Renal cortical epithelial cell (primary cell): ENCODE results near the gene PHLDA2. TPM values are rescaled to one million over a fixed set of nuclear protein-coding genes. Genes with fewer than 3 reads are reported as not detected.

Experiments used
- DNase-seq: peaks from one replicate; pipeline ENCODE4 v3.0.0-alpha.2; 2011; ENCODE audit warnings: low read depth
- total RNA-seq: library from RNA; depleted of rRNA; stranded (reverse); fragments of >200 nt; gene quantifications from 2 replicates; pipeline ENCODE4 v1.2.3, GENCODE V29; 2014

The PHLDA2 gene
- total RNA-seq, 1 donor from 2014 or later: 2.0 TPM

DNA sequence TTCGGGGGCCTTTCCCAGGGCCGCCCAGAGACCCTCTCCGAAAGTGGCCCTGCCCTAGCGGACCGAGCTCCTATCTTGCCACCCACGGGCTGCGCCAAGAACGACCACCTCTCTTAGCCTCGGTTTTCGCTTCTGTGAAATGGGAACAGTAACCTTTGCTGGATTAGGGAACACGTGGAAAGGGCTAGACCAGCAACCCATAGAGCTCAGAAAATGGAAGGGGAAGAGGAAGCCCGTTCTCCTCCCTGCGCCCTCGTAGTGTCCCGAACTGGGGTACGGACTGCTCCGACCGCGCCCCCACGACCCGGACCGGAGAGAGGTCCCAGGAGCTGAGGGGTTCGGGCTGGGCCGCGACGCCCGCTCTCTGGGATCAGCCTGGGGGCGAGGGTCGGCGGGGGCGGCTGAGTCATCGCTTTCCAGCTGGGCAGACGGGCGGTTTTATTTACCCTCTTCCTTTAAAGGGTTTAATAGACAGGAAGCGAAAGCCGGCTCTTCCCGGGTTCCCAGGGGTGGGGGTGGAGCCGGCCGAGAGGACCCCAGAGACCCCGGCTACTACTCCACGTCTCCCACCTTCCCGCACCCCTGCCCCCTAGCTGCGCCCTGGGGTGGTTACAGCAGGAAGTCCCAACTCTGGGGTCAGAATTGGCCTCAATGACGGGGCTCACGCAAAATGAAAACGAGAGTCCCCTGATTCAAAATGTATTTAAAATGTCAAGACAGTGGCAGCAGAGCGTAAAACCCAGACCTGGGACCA is 907 bp upstream of the PHLDA2 start:
- no peak for DNase-seq

DNA sequence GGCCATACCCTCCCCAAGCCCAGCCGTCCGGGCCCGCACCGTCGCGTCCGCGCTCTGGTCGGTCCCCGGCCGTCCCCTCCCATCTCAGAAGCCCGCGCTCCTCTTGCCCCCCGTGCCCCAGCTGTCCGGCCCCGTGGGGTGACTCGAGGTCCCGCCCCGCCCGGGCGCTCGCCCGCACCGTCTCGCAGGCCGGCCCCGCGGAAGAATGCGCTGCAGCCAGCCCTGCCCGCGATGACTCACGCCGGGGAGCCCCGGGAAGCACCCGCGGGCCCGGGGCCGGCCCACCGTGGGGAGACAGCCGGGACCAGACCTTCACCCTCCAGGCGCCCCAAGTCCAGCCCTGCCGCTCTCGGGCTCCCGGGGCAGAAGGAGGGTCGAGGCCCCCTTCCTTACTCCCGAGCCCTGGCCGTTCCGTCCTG is 320 bp upstream of the PHLDA2 start:
- peak; percentile 51 for DNase-seq

DNA sequence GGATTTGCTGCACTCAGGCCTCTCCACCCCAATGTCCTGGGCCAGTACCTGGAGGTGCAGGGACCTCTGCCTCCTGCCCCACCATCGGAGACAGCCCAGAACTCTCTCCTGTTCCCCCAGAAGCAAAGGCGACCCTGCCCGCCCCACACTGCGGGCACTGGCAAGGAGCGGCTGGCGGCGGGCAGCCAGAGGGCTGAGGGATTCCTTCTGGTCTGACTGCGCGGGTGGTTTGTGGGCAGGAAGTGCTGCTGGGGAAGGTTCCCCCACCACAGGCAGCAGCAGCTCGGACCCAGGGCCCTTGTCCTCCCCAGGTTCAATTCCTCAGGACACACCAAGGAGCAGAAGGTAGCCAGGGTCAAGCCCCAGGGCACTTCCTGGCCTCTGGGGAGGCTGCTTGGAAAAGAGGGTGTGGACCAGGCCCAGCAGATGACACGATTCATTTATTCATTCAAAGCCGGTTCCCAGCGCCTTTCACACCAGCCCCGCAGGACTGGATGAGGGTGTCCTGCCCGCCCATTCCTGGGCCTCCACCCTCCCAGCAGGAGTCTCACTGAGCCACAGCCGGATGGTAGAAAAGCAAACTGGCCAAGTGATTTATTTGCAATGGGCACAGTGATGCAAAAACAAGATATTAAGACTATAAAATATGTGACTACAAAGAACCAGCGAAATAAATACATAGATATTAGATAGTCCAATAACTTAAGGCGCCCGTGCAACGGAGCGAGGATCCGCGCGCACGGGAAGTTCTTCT is 1.2 kb downstream of the PHLDA2 start:
- no peak for DNase-seq

DNA sequence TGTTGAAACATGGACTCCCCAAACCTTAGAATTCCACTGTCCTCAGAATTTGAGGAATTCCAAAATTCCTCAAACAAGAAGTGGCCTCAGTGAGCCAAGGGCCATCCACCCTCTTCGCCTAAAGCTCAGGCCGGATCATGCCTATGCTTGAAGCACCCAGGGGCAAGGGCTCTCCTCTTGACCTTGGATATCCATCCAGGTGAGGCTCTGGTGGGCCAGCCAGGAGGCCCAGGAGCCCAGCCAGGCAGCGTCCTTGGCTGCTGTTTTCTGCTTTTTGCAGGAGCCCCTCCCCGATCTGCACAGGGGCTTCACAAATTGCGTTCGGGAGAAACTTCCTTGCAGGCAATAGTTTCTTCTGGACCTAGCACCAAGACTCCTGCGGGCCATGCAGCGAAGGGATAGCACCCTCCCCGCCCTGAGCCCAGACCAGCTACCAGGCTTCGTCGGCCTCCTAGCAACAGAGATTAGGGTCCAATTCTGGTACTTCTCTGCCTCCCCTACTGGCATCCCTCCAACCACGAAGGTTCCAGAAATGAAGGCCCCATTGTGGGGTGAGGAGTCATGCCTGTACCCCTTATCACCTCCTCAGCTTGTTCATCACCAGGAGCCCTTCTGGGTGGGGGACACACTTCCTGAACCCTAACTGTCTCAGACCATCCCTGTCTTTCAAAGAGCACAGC is 2.0 kb downstream of the PHLDA2 start:
- DNase-seq: no peak

DNA sequence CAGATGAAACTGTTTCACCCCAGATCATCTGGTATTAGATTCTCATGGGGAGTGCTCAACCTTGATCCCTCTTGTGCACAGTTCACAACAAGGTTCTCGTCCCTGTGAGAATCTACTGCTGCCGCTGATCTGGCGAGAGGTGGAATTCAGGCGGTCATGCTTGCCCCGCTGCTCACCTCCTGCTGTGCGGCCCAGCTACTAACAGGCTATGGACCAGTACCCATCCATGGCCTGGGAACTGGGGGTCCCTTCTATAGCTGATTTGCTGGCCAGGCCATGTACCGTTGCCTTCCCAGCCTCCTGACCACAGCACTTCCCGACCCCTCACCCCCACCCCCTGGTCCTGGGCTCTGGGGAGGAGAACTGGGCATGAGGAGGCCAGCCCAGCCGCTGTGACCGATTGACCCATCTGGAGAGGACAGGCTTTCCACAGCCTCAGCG is 2.6 kb downstream of the PHLDA2 start:
- no peak for DNase-seq

DNA sequence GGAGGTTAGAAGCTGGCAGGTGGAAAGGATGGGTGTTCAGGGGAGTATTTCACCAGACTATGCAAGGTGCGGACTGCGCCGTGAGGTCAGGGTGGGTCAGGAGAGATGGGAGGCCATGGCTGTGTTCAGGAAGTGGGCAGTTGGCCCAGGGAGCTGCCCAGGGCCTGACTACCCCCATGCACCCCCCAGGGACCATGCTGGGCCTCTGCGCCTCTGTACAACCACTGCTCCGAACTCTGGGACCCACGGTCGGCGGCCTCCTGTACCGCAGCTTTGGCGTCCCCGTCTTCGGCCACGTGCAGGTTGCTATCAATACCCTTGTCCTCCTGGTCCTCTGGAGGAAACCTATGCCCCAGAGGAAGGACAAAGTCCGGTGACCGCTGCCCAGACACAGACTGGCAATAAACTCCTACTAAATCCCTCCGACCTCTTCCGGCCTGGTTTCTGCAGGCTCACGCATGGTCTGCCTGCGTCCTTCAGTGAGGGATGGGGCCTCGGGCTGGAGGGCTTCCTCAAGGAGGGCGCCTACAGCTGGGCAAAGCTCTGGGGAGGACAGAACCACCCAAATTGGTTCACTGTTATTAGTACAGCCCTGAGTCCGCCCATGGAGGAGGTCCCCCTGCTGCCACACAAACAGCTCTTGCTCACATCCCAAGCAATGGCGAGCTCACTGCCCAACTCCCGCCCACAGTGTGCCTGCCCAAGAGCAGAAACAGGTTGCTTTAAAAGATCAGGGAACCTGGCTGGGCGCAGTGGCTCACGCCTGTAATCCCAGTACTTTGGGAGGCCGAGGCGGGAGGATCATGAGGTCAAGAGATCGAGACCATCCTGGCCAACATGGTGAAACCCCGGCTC is 4.2 kb downstream of the PHLDA2 start:
- DNase-seq: no peak

DNA sequence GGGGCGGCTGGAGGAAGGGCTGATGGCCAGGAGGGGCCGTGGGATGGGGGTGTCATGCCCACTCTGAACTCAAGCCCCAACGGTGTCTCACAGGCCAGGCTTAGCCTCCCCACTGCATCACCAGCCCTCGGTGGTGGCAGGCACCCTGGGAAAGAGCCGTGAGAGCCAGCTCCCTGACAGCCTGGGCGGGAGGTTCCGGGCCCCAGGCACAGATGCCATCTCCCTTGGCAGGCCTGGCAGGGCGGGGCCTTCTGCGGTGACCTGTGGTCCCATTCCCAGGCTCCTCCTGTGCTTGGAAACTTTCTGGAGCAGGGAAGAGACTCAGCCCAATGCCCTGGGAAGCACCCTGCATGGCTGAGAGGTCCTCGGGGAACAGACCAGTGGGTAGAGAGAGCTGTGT is 4.8 kb downstream of the PHLDA2 start:
- no peak for DNase-seq

DNA sequence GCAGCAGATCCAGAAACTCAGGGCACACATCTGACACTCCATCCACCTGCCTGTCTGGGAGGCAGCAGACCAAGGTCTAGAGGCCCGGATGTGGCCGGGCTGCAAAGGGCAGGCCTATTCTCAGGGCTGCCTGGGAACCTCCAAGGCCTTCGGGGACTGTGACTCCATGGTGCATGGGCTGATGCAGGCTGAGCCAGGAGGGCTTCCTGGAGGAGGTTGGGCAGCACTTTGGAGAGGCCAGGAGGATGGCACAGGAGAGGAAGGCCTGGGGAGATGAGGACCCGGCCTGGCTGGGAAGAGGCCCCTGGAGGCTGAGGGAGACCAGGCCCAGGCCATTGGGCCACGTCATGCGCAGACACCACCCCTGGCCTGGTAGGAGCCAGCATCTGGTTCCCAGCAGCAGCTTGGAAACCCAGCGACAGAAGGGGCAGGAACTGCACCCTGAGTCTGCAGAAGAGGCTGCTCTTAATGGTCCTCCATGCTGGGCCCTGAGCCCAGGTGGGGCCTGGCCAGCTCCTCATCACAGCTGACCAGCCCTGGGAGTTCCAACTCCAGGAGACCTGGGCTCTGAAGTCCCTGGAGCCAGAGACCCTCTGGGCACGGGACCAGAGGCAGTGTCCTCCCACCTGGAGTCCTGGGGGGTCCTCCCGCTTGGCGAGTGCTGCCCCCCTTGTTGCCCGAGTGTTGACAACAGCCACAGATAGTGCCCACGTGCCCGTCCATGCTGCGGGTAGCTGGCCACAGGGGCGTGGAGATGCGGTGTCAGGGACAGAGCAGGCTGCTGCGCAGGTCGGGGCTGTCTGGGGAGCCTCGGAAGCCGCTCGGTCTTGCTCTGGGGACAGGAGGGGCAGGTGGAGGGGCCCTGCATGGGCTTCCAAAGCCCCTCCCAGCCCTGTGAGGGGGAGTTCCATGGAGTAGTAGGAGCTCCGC is 5.5 kb downstream of the PHLDA2 start:
- no peak for DNase-seq

DNA sequence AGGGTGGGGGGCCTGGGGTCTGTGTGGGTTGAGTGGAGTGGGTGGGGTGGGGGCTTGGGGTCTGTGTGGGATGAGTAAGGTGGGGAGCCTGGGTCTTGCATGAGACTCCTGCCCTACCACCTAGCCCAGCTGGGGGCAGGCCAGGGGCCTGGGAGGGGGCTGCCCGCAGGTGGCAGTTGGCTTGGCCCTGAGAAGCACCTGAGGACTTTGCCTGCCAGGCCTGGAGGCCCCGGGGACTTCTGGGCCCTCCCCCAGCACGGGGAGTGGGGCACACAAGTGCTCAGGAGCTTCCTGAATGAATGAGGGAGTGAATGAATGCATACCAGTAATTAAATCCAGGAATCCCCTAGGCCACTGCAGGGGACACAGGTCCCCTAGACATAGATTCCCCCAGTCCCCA is 6.6 kb downstream of the PHLDA2 start:
- DNase-seq: no peak

DNA sequence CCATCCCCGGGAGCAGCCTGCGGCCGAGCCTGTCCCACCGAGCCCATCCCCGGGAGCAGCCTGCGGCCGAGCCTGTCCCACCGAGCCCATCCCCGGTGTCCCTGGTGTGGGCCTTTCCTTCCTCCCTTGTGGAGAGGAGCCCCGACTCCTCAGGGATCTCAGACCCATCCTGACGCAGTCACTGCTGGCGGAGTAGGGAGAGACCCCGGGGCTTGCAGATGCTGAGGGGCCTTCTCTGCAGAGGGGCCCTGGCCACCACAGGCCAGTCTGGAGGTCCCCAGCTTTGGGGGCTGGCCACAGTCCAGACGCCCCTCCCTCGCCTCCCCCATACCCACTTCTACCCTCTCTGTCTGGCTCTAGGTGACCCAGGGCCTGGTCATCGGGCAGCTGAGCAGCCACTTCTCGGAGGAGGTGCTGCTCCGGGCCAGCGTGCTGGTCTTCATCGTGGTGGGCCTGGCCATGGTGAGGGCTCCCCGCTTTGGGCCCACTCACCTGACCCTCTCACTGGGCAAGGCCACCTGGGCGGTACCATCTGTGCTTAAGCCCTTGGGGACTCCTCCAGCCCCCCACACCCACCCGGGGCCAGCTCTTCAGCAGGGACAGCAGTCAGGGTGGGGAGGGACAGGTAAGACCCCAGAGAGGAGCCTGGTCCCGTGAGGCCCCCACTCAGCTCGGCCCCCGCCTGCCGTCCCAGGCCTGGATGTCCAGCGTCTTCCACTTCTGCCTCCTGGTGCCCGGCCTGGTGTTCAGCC is 7.3 kb downstream of the PHLDA2 start:
- DNase-seq: no peak

DNA sequence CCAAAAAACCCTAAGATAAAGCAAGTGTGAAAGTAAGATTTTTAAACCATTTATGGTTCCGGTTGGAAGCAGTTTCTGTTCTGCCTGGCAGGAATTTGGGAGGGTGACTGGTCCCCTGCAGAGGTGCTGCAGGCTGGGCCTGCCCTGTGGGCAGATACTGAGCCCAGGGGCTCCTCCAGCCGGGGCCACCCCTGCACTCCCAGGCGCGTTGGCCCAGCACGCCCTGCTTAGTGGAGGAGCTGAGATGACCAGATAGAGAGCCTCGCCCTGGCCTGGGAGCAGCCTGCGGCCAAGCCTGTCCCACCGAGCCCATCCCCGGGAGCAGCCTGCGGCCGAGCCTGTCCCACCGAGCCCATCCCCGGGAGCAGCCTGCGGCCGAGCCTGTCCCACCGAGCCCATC is 8.0 kb downstream of the PHLDA2 start:
- DNase-seq: no peak

DNA sequence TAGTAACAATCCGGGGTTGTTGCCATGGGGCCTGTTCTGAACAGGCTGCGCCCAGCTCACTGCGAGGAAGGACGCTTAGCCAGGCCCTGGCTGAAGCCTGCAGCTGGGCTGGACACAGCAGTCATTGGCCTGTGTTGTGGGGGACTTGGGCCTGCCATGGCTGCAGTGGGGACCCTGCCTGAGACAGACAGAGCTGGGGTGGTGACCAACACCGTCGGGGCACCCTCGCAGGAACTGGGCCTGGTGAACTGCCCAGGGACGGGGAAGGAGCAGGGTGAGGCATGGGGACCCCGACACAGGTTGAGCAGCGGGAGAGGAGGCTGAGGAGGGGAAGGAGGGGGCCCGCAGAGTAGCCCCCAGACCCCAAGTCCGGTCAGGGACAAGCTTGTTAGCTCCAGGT is 8.9 kb downstream of the PHLDA2 start:
- DNase-seq: no peak

DNA sequence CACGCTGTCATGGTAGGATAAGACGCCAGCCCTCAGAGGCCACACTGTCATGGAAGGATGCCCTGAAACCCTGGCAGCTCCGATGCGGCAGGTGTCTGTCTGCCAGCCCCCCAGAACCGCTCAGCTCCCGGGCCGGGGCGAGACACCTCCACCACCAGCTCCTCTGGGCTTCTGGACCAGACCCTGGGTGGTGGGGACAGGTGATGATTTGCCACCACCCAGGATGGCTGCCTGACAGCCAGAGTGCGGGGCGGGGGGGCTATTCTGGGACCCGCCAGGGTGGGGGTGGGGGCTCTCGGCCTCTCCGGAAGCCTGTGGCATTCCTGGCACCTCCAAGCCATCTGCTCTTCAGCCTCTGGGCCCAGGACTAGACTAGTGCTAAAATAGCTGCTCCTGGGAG is 9.4 kb downstream of the PHLDA2 start:
- no peak for DNase-seq

DNA sequence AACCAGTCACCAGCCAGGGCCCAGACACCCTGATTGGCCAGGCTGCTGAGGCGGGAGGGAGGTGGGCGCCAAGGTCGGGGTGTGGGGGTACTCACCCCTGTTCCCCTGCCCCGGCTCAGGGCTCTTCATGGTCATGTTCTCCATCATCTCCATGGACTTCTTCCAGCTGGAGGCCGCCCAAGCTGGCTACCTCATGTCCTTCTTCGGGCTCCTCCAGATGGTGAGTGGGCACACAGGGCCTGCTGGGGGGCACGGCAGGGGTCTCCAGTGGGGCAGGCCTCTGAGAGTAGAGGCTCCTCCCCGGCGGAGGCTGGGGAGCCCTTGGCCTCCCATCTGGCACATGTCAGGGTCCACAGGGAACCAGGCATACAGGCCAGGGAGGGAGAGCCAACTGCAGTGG is 10.0 kb downstream of the PHLDA2 start:
- DNase-seq: no peak

DNA sequence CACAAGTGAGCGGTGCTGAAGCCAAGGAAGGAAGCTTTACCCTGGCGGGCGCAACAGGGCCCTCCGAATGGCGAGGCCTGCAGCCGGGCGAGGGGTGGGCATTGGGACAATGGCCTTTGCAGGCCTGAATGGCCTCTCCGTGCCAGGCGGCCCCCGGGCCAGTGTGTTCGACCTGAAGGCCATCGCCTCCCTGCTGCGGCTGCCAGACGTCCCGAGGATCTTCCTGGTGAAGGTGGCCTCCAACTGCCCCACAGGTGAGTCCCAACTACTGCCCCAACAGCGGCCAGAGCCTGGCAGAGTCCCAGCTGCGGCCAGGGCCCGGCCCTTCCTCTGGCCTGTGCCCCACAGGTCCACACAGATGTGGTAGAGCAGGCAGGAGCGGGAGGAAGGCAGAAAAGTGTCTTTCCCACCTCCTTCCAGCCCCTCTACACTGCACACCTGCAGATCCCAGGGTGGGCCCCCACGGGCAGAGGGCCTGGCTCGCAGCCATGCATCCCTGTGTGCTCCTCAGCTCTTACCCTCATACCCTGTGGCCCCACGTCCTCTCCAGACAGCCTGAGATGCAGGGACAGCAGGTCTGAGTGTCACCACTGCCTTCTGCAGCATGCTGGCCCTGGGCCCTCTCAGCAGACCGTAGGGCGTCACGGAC is 11.3 kb downstream of the PHLDA2 start:
- no peak for DNase-seq

DNA sequence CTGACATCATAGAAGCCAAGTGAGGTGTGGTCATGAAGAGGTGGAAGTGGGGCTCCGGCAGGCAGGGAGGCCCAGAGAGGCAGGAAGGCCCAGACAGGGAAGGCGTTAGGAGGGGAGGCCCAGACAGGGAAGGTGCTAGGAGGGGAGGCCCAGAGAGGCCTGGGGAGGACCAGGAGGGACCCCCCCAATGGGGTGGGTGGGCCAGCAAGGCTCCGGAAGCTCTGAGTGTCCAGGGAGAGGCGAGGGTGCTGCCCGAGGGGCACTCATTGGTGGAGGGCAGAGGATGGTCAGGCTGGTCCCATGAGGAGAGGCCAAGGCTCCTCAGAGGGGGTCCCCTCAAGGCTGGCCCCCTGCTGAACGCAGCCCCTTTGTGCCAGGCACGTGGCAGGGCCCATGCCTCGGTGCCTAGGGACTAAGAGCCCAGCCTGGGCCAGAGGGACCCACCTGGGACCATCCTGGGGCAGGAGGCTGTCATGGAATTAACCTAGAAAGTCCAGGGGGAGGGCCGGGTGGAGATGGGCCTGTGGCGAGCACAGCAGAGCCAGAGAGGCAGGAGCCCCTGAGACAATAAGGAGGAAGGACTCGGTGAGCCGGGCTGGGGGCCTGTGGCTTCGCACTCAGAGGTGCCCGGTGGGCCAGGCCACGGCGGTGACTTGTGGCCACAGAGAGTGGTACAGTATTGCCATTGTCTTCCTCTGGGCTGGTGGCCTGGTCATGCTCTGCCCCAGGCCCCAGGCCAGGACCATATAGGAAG is 12.2 kb downstream of the PHLDA2 start:
- DNase-seq: no peak

DNA sequence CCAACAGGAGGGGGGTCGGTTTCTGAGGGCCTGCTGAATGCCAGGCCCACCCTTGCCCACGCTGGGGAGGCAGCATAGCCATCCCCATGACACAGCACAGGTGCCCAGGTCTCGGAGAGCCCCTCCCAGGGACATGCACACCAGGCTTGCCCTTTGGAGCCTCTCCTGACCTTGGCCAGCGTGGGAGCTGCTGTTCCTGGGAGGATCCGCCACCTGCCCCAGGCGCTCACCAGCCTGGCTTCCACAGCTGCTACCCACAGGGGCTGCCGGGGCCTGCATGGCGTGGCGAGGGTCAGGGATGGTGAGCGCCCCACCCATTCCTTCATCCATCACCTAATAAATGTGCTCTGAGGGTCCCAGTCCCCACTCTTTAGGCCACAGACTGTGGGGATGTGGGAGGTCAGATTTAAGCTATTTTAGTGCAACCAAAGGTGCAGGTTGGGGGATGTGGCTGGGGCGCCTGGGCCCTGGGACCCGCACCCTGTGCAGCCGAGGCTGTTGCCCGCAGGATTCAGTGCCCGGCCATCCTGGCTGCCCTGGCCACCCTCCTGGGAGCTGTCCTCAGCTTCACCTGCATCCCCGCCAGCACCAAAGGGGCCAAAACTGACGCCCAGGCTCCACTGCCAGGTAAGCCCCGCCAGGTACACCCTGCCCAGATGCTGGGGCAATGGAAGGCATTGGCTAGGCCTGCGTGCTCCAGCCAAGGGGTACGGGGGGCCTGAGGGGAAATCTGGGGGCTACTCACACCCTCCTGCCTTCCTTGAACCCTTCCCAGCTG is 12.9 kb downstream of the PHLDA2 start:
- DNase-seq: no peak

DNA sequence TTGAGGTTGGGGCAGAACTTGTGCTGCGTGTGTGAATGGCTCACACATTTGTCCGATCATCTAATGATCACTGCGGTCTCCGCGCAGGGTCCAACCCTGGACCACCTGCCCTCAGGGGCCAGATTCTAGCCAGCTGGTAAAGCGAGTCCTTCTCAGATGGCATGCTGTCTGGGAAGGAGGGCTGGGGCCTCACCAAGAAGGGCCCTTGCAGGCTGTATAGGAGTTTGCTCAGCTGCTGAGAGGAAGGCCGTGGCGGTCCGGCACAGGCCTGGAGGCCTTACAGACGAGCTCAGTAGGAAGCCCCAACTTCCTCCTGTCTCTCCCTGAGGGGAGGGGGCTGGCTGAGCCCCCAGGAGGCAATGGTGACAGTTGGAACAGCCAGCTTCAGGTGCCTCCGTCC is 13.7 kb downstream of the PHLDA2 start:
- no peak for DNase-seq
